HepG2 (cell line): ENCODE results near the gene SGSM1. TPM values are rescaled to one million over a fixed set of nuclear protein-coding genes. Genes with fewer than 3 reads are reported as not detected.
A peak's percentile ranks its signal among the peaks of the same experiment; 100 is the strongest.

ENCODE experiments used
- MTF1 ChIP-seq: sonication (generic); formaldehyde crosslinking; IDR thresholded peaks from 2 replicates; pipeline ENCODE4 v1.5.0; 2020; ENCODE audit warnings: missing genetic modification reagents
- NR2F1 ChIP-seq, 2 experiments: fragments of 450-650 bp in 1 of 2; formaldehyde crosslinking in 1 of 2; IDR thresholded peaks; 2 replicates each; pipeline versions ENCODE4 v1.5.0 to v1.6.1; 2016 to 2020; ENCODE audit warnings: mild to moderate bottlenecking in 1 of 2, missing compliant biosample characterization in 1 of 2, missing genetic modification reagents in 1 of 2, moderate library complexity in 1 of 2
- PAWR ChIP-seq: sonication (generic); formaldehyde crosslinking; IDR thresholded peaks from 2 replicates; pipeline ENCODE4 v1.4.0; 2020; ENCODE audit warnings: missing genetic modification reagents, mild to moderate bottlenecking, borderline replicate concordance
- PHF8 ChIP-seq: sonication (generic); formaldehyde crosslinking; IDR thresholded peaks from 2 replicates; pipeline ENCODE4 v1.5.0; 2020; ENCODE audit warnings: missing genetic modification reagents
- SMAD3 ChIP-seq: sonication (generic); formaldehyde crosslinking; IDR thresholded peaks from 2 replicates; pipeline ENCODE4 v1.4.0; 2020; ENCODE audit warnings: missing genetic modification reagents
- SOX5 ChIP-seq: IDR thresholded peaks from 2 replicates; pipeline ENCODE4 v1.6.1; 2016; ENCODE audit warnings: borderline replicate concordance
- ZBTB7B ChIP-seq: sonication (generic); formaldehyde crosslinking; IDR thresholded peaks from 2 replicates; pipeline ENCODE4 v1.4.0; 2020; ENCODE audit warnings: missing genetic modification reagents
- ZMAT3 ChIP-seq: sonication (generic); formaldehyde crosslinking; conservative IDR thresholded peaks from 2 replicates; pipeline ENCODE4 v1.7.0; 2021; ENCODE audit warnings: missing genetic modification reagents
- ZNF33B ChIP-seq: sonication (generic); formaldehyde crosslinking; IDR thresholded peaks from 2 replicates; pipeline ENCODE4 v1.5.1; 2020; ENCODE audit warnings: mild to moderate bottlenecking, missing genetic modification reagents
- ZNF354B ChIP-seq: sonication (generic); formaldehyde crosslinking; IDR thresholded peaks from 2 replicates; pipeline ENCODE4 v1.8.0; 2022; ENCODE audit warnings: mild to moderate bottlenecking, missing genetic modification reagents
- ZNF674 ChIP-seq: sonication (generic); formaldehyde crosslinking; IDR thresholded peaks from 2 replicates; pipeline ENCODE4 v1.5.0; 2020; ENCODE audit warnings: low read depth, mild to moderate bottlenecking, missing genetic modification reagents
- ZNF703 ChIP-seq: sonication (generic); formaldehyde crosslinking; IDR thresholded peaks from 2 replicates; pipeline ENCODE4 v1.5.1; 2020; ENCODE audit warnings: missing genetic modification reagents, mild to moderate bottlenecking, moderate library complexity, borderline replicate concordance
- ZSCAN12 ChIP-seq: sonication (generic); formaldehyde crosslinking; IDR thresholded peaks from 2 replicates; pipeline ENCODE4 v1.9.0; 2021; ENCODE audit warnings: mild to moderate bottlenecking, missing genetic modification reagents
- polyA plus RNA-seq, 8 experiments: library from polyadenylated mRNA; depleted of rRNA in 3 of 8; stranded (reverse) in 7 of 8; unstranded in 1 of 8; fragments of >200 nt; fragmentation: Illumina TruSeq in 4 of 8; extraction: Trizol in 4 of 8; gene quantifications; 2 replicates each; pipeline versions ENCODE4 v1.2.1 to v1.2.3, GENCODE V29; 2011 to 2016; ENCODE audit warnings: low read depth in 4 of 8, missing spikeins in 1 of 8, mixed read lengths in 1 of 8; ENCODE audit not compliant: insufficient read depth in 1 of 8
- total RNA-seq, 5 experiments: library from RNA; depleted of rRNA; stranded (reverse); fragments of >200 nt; fragmentation: Illumina TruSeq; extraction: Trizol; gene quantifications; 2 replicates each; pipeline ENCODE4 v1.2.3, GENCODE V29; 2016; ENCODE audit warnings: low read depth in 1 of 5
- TF ChIP-seq, protein P1 (sequence below): IDR thresholded peaks from 2 replicates; pipeline ENCODE4 v1.6.1; 2012; ENCODE audit warnings: inconsistent platforms
- TF ChIP-seq, protein P2 (sequence below): sonication (generic); formaldehyde crosslinking; IDR thresholded peaks from 2 replicates; pipeline ENCODE4 v1.9.0; 2022; ENCODE audit warnings: low read depth, missing genetic modification reagents
- TF ChIP-seq, protein P3 (sequence below): sonication (generic); formaldehyde crosslinking; IDR thresholded peaks from 2 replicates; pipeline ENCODE4 v1.5.1; 2020; ENCODE audit warnings: missing genetic modification reagents, mild to moderate bottlenecking, borderline replicate concordance
- TF ChIP-seq, protein P4 (sequence below): sonication (generic); formaldehyde crosslinking; IDR thresholded peaks from 2 replicates; pipeline ENCODE4 v1.9.0; 2022; ENCODE audit warnings: missing genetic modification reagents, mild to moderate bottlenecking, borderline replicate concordance
- TF ChIP-seq, protein P5 (sequence below): sonication (generic); formaldehyde crosslinking; IDR thresholded peaks from 2 replicates; pipeline ENCODE4 v1.9.0; 2021; ENCODE audit warnings: missing genetic modification reagents, borderline replicate concordance
- TF ChIP-seq, protein P6 (sequence below): sonication (generic); formaldehyde crosslinking; IDR thresholded peaks from 2 replicates; pipeline ENCODE4 v1.8.0; 2022; ENCODE audit warnings: low read depth, missing genetic modification reagents

The SGSM1 gene
- total and polyA plus RNA-seq, 2 of the 13 experiments (the other 11 are each of a cell fraction or from before 2014, with no cell fraction given), result 0.07 TPM; not detected in 1

DNA sequence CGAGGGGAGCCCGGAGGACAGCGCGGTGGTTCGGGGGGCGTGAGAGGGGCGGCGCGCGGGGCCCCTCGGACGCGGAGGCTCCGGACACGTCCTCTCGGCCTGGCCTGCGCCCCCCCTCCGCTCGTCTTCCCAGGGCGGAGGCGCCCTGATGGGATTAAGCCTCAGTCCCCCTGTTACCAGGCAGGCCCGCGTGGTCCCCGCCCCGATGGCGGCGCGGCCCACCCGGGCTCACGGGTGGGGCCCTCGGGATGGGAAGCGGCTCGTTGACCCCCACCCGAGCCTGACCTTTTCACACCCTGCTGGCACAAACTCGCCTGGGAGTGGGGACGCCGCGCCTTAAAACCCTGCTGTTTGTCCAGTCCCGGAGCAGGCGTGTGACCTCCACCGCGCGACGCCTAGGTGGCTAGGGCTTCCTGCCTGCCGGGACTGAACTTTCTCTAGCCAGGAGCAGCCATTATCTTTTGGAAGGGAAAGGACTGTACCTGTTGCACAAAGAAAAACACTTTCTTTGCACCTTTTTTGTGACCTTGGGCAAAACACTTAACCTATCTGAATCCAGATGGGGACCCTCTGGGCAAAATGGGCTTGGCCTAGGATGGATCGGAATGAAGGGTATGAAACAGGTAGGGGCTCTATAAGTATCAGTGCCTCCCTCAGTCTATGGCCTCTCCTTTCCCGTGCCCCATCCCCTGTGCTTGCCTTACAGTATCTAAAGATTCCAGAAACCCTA lies 147.5 kb downstream of the SGSM1 start (continued):
- TF ChIP-seq, protein P1, sequence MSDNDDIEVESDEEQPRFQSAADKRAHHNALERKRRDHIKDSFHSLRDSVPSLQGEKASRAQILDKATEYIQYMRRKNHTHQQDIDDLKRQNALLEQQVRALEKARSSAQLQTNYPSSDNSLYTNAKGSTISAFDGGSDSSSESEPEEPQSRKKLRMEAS, result peak; percentile 67; the same call in 1 of the 2 replicates
- TF ChIP-seq, protein P2, sequence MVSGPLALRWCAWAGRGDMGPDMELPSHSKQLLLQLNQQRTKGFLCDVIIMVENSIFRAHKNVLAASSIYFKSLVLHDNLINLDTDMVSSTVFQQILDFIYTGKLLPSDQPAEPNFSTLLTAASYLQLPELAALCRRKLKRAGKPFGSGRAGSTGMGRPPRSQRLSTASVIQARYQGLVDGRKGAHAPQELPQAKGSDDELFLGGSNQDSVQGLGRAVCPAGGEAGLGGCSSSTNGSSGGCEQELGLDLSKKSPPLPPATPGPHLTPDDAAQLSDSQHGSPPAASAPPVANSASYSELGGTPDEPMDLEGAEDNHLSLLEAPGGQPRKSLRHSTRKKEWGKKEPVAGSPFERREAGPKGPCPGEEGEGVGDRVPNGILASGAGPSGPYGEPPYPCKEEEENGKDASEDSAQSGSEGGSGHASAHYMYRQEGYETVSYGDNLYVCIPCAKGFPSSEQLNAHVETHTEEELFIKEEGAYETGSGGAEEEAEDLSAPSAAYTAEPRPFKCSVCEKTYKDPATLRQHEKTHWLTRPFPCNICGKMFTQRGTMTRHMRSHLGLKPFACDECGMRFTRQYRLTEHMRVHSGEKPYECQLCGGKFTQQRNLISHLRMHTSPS (CRISPR knock-in tag), result 0 out of 2 replicates have a peak, but pooled peaks have one; percentile 11
- TF ChIP-seq ZNF354B (CRISPR knock-in tag), result no peak
- TF ChIP-seq ZNF703 (CRISPR knock-in tag), result peak; percentile 7; the same call in 1 of the 2 replicates
- no peak for TF ChIP-seq ZNF674
- TF ChIP-seq, protein P3, sequence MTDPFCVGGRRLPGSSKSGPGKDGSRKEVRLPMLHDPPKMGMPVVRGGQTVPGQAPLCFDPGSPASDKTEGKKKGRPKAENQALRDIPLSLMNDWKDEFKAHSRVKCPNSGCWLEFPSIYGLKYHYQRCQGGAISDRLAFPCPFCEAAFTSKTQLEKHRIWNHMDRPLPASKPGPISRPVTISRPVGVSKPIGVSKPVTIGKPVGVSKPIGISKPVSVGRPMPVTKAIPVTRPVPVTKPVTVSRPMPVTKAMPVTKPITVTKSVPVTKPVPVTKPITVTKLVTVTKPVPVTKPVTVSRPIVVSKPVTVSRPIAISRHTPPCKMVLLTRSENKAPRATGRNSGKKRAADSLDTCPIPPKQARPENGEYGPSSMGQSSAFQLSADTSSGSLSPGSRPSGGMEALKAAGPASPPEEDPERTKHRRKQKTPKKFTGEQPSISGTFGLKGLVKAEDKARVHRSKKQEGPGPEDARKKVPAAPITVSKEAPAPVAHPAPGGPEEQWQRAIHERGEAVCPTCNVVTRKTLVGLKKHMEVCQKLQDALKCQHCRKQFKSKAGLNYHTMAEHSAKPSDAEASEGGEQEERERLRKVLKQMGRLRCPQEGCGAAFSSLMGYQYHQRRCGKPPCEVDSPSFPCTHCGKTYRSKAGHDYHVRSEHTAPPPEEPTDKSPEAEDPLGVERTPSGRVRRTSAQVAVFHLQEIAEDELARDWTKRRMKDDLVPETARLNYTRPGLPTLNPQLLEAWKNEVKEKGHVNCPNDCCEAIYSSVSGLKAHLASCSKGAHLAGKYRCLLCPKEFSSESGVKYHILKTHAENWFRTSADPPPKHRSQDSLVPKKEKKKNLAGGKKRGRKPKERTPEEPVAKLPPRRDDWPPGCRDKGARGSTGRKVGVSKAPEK (CRISPR knock-in tag), result no peak
- TF ChIP-seq SMAD3 (CRISPR knock-in tag), result no peak
- 0 out of 2 replicates have a peak, but pooled peaks have one; percentile 45 for TF ChIP-seq MTF1
- peak; percentile 16; the same call in 1 of the 2 replicates for TF ChIP-seq PHF8 (CRISPR knock-in tag)
- TF ChIP-seq, protein P4, sequence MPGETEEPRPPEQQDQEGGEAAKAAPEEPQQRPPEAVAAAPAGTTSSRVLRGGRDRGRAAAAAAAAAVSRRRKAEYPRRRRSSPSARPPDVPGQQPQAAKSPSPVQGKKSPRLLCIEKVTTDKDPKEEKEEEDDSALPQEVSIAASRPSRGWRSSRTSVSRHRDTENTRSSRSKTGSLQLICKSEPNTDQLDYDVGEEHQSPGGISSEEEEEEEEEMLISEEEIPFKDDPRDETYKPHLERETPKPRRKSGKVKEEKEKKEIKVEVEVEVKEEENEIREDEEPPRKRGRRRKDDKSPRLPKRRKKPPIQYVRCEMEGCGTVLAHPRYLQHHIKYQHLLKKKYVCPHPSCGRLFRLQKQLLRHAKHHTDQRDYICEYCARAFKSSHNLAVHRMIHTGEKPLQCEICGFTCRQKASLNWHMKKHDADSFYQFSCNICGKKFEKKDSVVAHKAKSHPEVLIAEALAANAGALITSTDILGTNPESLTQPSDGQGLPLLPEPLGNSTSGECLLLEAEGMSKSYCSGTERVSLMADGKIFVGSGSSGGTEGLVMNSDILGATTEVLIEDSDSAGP (CRISPR knock-in tag), result 0 out of 2 replicates have a peak, but pooled peaks have one; percentile 57
- no peak for TF ChIP-seq SOX5 (CRISPR knock-in tag)
- TF ChIP-seq ZSCAN12, result 0 out of 2 replicates have a peak, but pooled peaks have one; percentile 19
- TF ChIP-seq ZMAT3, result 0 out of 2 replicates have a peak, but pooled peaks have one; percentile 70
- peak; percentile 54; the same call in 1 of the 2 replicates for TF ChIP-seq ZBTB7B (CRISPR knock-in tag)
- TF ChIP-seq, protein P5, sequence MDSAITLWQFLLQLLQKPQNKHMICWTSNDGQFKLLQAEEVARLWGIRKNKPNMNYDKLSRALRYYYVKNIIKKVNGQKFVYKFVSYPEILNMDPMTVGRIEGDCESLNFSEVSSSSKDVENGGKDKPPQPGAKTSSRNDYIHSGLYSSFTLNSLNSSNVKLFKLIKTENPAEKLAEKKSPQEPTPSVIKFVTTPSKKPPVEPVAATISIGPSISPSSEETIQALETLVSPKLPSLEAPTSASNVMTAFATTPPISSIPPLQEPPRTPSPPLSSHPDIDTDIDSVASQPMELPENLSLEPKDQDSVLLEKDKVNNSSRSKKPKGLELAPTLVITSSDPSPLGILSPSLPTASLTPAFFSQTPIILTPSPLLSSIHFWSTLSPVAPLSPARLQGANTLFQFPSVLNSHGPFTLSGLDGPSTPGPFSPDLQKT (CRISPR knock-in tag), result no peak
- TF ChIP-seq, protein P6, sequence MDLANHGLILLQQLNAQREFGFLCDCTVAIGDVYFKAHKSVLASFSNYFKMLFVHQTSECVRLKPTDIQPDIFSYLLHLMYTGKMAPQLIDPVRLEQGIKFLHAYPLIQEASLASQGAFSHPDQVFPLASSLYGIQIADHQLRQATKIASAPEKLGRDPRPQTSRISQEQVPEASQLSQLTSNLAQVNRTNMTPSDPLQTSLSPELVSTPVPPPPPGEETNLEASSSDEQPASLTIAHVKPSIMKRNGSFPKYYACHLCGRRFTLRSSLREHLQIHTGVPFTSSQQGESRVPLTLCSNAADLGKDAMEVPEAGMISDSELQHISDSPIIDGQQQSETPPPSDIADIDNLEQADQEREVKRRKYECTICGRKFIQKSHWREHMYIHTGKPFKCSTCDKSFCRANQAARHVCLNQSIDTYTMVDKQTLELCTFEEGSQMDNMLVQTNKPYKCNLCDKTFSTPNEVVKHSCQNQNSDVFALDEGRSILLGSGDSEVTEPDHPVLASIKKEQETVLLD, result no peak
- TF ChIP-seq NR2F1 (CRISPR knock-in tag; IDR thresholded peaks at IDR 0.05), result peak in 1 of 2 experiments; percentile 22; a peak in 1 of 4 replicates
- no peak for TF ChIP-seq PAWR
- no peak for TF ChIP-seq ZNF33B (CRISPR knock-in tag)
